HepG2 (cell line): ENCODE data around the gene ADAMTS2. TPM values are rescaled to one million over a fixed set of nuclear protein-coding genes. Genes with fewer than 3 reads are reported as not detected.

Experiments used
- ARID3A ChIP-seq: IDR thresholded peaks from 2 replicates; pipeline ENCODE4 v1.6.1; 2012; ENCODE audit warnings: low read depth, low read length, improper control_type of control experiment
- ARNT2 ChIP-seq: sonication (generic); formaldehyde crosslinking; IDR thresholded peaks from 2 replicates; pipeline ENCODE4 v1.8.0; 2022; ENCODE audit warnings: mild to moderate bottlenecking, low read depth, missing genetic modification reagents, moderate library complexity
- CBX1 ChIP-seq: IDR thresholded peaks from one replicate; pipeline ENCODE4 v1.6.1; 2016; ENCODE audit warnings: antibody characterized with exemption, low read depth
- HNF4A ChIP-seq: sonication (generic); formaldehyde crosslinking; IDR thresholded peaks from 2 replicates; pipeline ENCODE4 v1.4.0; 2020; ENCODE audit warnings: missing genetic modification reagents
- KDM1A ChIP-seq: IDR thresholded peaks from 2 replicates; pipeline ENCODE4 v1.6.1; 2016; ENCODE audit warnings: missing compliant biosample characterization
- KDM3A ChIP-seq: IDR thresholded peaks from 2 replicates; pipeline ENCODE4 v1.6.1; 2018; ENCODE audit warnings: low read depth, missing compliant biosample characterization
- MAFK ChIP-seq, 2 experiments: IDR thresholded peaks in 1 of 2; conservative IDR thresholded peaks in 1 of 2; 2 replicates each; pipeline ENCODE4 v1.6.1; 2011; ENCODE audit warnings: improper control_type of control experiment in 2 of 2, low read length in 2 of 2
- NPAS2 ChIP-seq: sonication (generic); formaldehyde crosslinking; IDR thresholded peaks from 2 replicates; pipeline ENCODE4 v1.8.0; 2022; ENCODE audit warnings: mild to moderate bottlenecking, missing genetic modification reagents, borderline replicate concordance
- NR1H2 ChIP-seq: sonication (generic); formaldehyde crosslinking; IDR thresholded peaks from 2 replicates; pipeline ENCODE4 v1.8.1; 2022; ENCODE audit warnings: low read depth, missing genetic modification reagents, borderline replicate concordance
- PCBP2 ChIP-seq: fragments of 200-400 bp; formaldehyde crosslinking; optimal IDR thresholded peaks from 2 replicates; pipeline ENCODE3; 2018; ENCODE audit warnings: low read length, low read depth; ENCODE audit not compliant: poor library complexity, severe bottlenecking
- PHF8 ChIP-seq: sonication (generic); formaldehyde crosslinking; IDR thresholded peaks from 2 replicates; pipeline ENCODE4 v1.5.0; 2020; ENCODE audit warnings: missing genetic modification reagents
- PLRG1 ChIP-seq: fragments of 450-650 bp; conservative IDR thresholded peaks from 2 replicates; pipeline ENCODE4 v1.6.1; 2016
- RXRA ChIP-seq: sonication (generic); formaldehyde crosslinking; IDR thresholded peaks from 2 replicates; pipeline ENCODE4 v1.5.1; 2020; ENCODE audit warnings: missing genetic modification reagents
- SMC3 ChIP-seq: IDR thresholded peaks from 2 replicates; pipeline ENCODE4 v1.6.1; 2011; ENCODE audit warnings: low read length, improper control_type of control experiment
- SNAI1 ChIP-seq: sonication (generic); formaldehyde crosslinking; IDR thresholded peaks from 2 replicates; pipeline ENCODE4 v1.5.0; 2020; ENCODE audit warnings: mild to moderate bottlenecking, missing genetic modification reagents, borderline replicate concordance
- SP1 ChIP-seq, 2 experiments: fragments of 450-650 bp in 1 of 2; sonication (generic) in 1 of 2; formaldehyde crosslinking in 1 of 2; IDR thresholded peaks; 2 replicates each; pipeline versions ENCODE4 v1.4.0 to v1.6.1; 2016 to 2020; ENCODE audit warnings: missing genetic modification reagents in 1 of 2
- ZBTB34 ChIP-seq: sonication (generic); formaldehyde crosslinking; IDR thresholded peaks from 2 replicates; pipeline ENCODE4 v1.8.0; 2022; ENCODE audit warnings: mild to moderate bottlenecking, missing genetic modification reagents
- ZFP36L1 ChIP-seq: sonication (generic); formaldehyde crosslinking; IDR thresholded peaks from 2 replicates; pipeline ENCODE4 v1.8.0; 2022; ENCODE audit warnings: mild to moderate bottlenecking, missing genetic modification reagents, moderate library complexity
- ZKSCAN1 ChIP-seq: fragments of 150-350 bp; IDR thresholded peaks from 2 replicates; pipeline ENCODE4 v1.6.1; 2014; ENCODE audit warnings: low read length
- ZNF20 ChIP-seq: sonication (generic); formaldehyde crosslinking; IDR thresholded peaks from 2 replicates; pipeline ENCODE4 v1.4.0; 2020; ENCODE audit warnings: mild to moderate bottlenecking, moderate library complexity, missing genetic modification reagents
- ZNF329 ChIP-seq: sonication (generic); formaldehyde crosslinking; IDR thresholded peaks from 2 replicates; pipeline ENCODE4 v1.9.0; 2021; ENCODE audit warnings: low read depth, mild to moderate bottlenecking, missing genetic modification reagents
- ZNF430 ChIP-seq: sonication (generic); formaldehyde crosslinking; IDR thresholded peaks from 2 replicates; pipeline ENCODE4 v1.9.0; 2021; ENCODE audit warnings: mild to moderate bottlenecking, missing genetic modification reagents
- ZNF44 ChIP-seq: sonication (generic); formaldehyde crosslinking; IDR thresholded peaks from 2 replicates; pipeline ENCODE4 v1.5.1; 2020; ENCODE audit warnings: mild to moderate bottlenecking, missing genetic modification reagents
- ZNF468 ChIP-seq: sonication (generic); formaldehyde crosslinking; IDR thresholded peaks from 2 replicates; pipeline ENCODE4 v1.8.0; 2022; ENCODE audit warnings: mild to moderate bottlenecking, moderate library complexity, missing genetic modification reagents
- ZNF547 ChIP-seq: sonication (generic); formaldehyde crosslinking; IDR thresholded peaks from 2 replicates; pipeline ENCODE4 v1.5.1; 2020; ENCODE audit warnings: mild to moderate bottlenecking, missing genetic modification reagents
- ZSCAN25 ChIP-seq: sonication (generic); formaldehyde crosslinking; IDR thresholded peaks from 2 replicates; pipeline ENCODE4 v1.8.0; 2022; ENCODE audit warnings: mild to moderate bottlenecking, missing genetic modification reagents
- ZUFSP ChIP-seq: sonication (generic); formaldehyde crosslinking; IDR thresholded peaks from 2 replicates; pipeline ENCODE4 v1.9.0; 2021; ENCODE audit warnings: missing genetic modification reagents, mild to moderate bottlenecking, borderline replicate concordance
- polyA plus RNA-seq, 8 experiments: library from polyadenylated mRNA; depleted of rRNA in 3 of 8; stranded (reverse) in 7 of 8; unstranded in 1 of 8; fragments of >200 nt; fragmentation: Illumina TruSeq in 4 of 8; extraction: Trizol in 4 of 8; gene quantifications; 2 replicates each; pipeline versions ENCODE4 v1.2.1 to v1.2.3, GENCODE V29; 2011 to 2016; ENCODE audit warnings: low read depth in 4 of 8, missing spikeins in 1 of 8, mixed read lengths in 1 of 8; ENCODE audit not compliant: insufficient read depth in 1 of 8
- total RNA-seq, 5 experiments: library from RNA; depleted of rRNA; stranded (reverse); fragments of >200 nt; fragmentation: Illumina TruSeq; extraction: Trizol; gene quantifications; 2 replicates each; pipeline ENCODE4 v1.2.3, GENCODE V29; 2016; ENCODE audit warnings: low read depth in 1 of 5

The ADAMTS2 gene
- total and polyA plus RNA-seq, 2 of the 13 experiments (the other 11 are each of a cell fraction or from before 2014, with no cell fraction given) = 0.24 to 3.5 TPM

GRCh38 chr5:179264783-179265513, 80.3 kb downstream of the ADAMTS2 start (continued):
- no peak for TF ChIP-seq ZKSCAN1
- 0 out of 2 replicates have a peak, but pooled peaks have one; percentile 17 for TF ChIP-seq ZNF329 (CRISPR knock-in tag)
- TF ChIP-seq ZBTB34 (CRISPR knock-in tag) = peak; percentile 64; the same call in 1 of the 2 replicates
- peak; percentile 53; the same call in 1 of the 2 replicates for TF ChIP-seq RXRA (CRISPR knock-in tag)
- no peak for TF ChIP-seq ARNT2 (CRISPR knock-in tag)
- no peak for TF ChIP-seq PHF8 (CRISPR knock-in tag)
- no peak for TF ChIP-seq SMC3
- TF ChIP-seq SNAI1 (CRISPR knock-in tag) = no peak; the same call in 1 of the 2 replicates
- TF ChIP-seq NPAS2 (CRISPR knock-in tag) = no peak
- no peak for TF ChIP-seq ZNF20 (CRISPR knock-in tag)
- TF ChIP-seq ZUFSP (CRISPR knock-in tag) = no peak
- TF ChIP-seq PLRG1 = no peak
- TF ChIP-seq ZNF430 (CRISPR knock-in tag) = peak; percentile 72; the same call in 1 of the 2 replicates
- TF ChIP-seq CBX1 = peak; percentile 17
- TF ChIP-seq ARID3A = no peak
- TF ChIP-seq PCBP2 = no peak
- TF ChIP-seq KDM1A (CRISPR knock-in tag) = no peak
- TF ChIP-seq ZNF44 (CRISPR knock-in tag) = no peak
- TF ChIP-seq KDM3A (CRISPR knock-in tag) = no peak
- TF ChIP-seq ZFP36L1 = no peak
- TF ChIP-seq MAFK (conservative IDR thresholded peaks at IDR 0.05 in 1 of 2, IDR thresholded peaks at IDR 0.05 in 1 of 2; ENCODE audit: low read length in 2 of 2) = no peak
- TF ChIP-seq ZSCAN25 (CRISPR knock-in tag) = peak; percentile 71
- TF ChIP-seq ZNF547 (CRISPR knock-in tag) = 0 out of 2 replicates have a peak, but pooled peaks have one; percentile 13
- TF ChIP-seq NR1H2 = peak; percentile 52; the same call in 1 of the 2 replicates
- no peak for TF ChIP-seq SP1 (IDR thresholded peaks at IDR 0.05)
- no peak for TF ChIP-seq SP1 (CRISPR knock-in tag; IDR thresholded peaks at IDR 0.05)
- TF ChIP-seq HNF4A (CRISPR knock-in tag) = peak; percentile 91
- no peak for TF ChIP-seq ZNF468 (CRISPR knock-in tag)
